GM19239 (cell line): Measurements from ENCODE around the gene HOMER1.

ENCODE experiments used
- DNase-seq: peaks from one replicate; pipeline ENCODE4 v3.0.0; 2011; ENCODE audit warnings: low spot score; ENCODE audit not compliant: insufficient read length
- FAIRE-seq: peaks from 2 replicates; lab custom pipeline; 2011; peaks lifted over from hg19 to GRCh38; lab: Jason Lieb, UNC

HOMER1 gene

GRCh38 chr5:79513704-79514390, at the start of gene HOMER1:
Gene HOMER1 (minus strand): TSS chr5:79514134. CDS start chr5:79512774, 1,360 bp downstream.
- no peak for FAIRE-seq
- DNase-seq, result peak; percentile 56

GRCh38 chr5:79563247-79563590, 49.3 kb upstream of the HOMER1 start:
- DNase-seq, result no peak
- FAIRE-seq, result no peak

- DNase-seq, result no peak
- FAIRE-seq, result no peak
These were observed 48.7 kb upstream of the HOMER1 start for GRCh38 chr5:79562351-79563246.

- FAIRE-seq (peak; percentile 68), DNase-seq (no peak)
These were observed 47.6 kb upstream of the HOMER1 start for GRCh38 chr5:79561525-79561893.

GRCh38 chr5:79560771-79561524, 47.0 kb upstream of the HOMER1 start:
- DNase-seq (peak; percentile 28), FAIRE-seq (peak; percentile 59)

GRCh38 chr5:79555418-79555817, 41.5 kb upstream of the HOMER1 start:
- FAIRE-seq (no peak), DNase-seq (no peak)

GRCh38 chr5:79552984-79553383, 39.0 kb upstream of the HOMER1 start:
- DNase-seq (no peak), FAIRE-seq (no peak)

- no peak for DNase-seq
These were observed 34.0 kb upstream of the HOMER1 start for GRCh38 chr5:79547982-79548381.

GRCh38 chr5:79547429-79547822, 33.5 kb upstream of the HOMER1 start:
- FAIRE-seq (no peak), DNase-seq (no peak)

More at GRCh38 chr5:79547982-79548381, 34.0 kb upstream of the HOMER1 start:
- FAIRE-seq, result no peak

GRCh38 chr5:79546782-79547428, 33.0 kb upstream of the HOMER1 start:
- no peak for FAIRE-seq
- no peak for DNase-seq

GRCh38 chr5:79544131-79544530, 30.2 kb upstream of the HOMER1 start:
- FAIRE-seq (no peak), DNase-seq (no peak)

- DNase-seq (no peak), FAIRE-seq (no peak)
These were observed 27.0 kb upstream of the HOMER1 start for GRCh38 chr5:79540939-79541338.

- no peak for FAIRE-seq
- DNase-seq, result no peak
These were observed 22.4 kb upstream of the HOMER1 start for GRCh38 chr5:79536193-79536906.

- no peak for FAIRE-seq
- no peak for DNase-seq
These were observed 21.7 kb upstream of the HOMER1 start for GRCh38 chr5:79535477-79536192.

- no peak for FAIRE-seq
These were observed 15.2 kb upstream of the HOMER1 start for GRCh38 chr5:79529110-79529509.

GRCh38 chr5:79527431-79527830, 13.5 kb upstream of the HOMER1 start:
- FAIRE-seq, result no peak
- no peak for DNase-seq

More at GRCh38 chr5:79529110-79529509, 15.2 kb upstream of the HOMER1 start:
- DNase-seq, result no peak

GRCh38 chr5:79526928-79527327, 13.0 kb upstream of the HOMER1 start:
- DNase-seq, result no peak
- no peak for FAIRE-seq

GRCh38 chr5:79526493-79526892, 12.6 kb upstream of the HOMER1 start:
- FAIRE-seq, result no peak
- DNase-seq, result no peak

- DNase-seq, result no peak
- FAIRE-seq, result no peak
These were observed 7.2 kb upstream of the HOMER1 start for GRCh38 chr5:79521156-79521555.
